Activated T-cell treated with anti-CD3 and anti-CD28 coated beads, Interleukin-2, amount 50 U/mL, for 72 hours (primary cell): ENCODE results near the gene DNAJC1. TPM values are rescaled to one million over a fixed set of nuclear protein-coding genes. Genes with fewer than 3 reads are reported as not detected.
A peak's percentile ranks its signal among the peaks of the same experiment; 100 is the strongest.

Experiments
- ATAC-seq, 2 donors: fragments of 150-1000 bp; cut with Tn5 transposase; replicated peaks in 1 of 2; 2 replicates each; pipeline ENCODE4 v1.10.0; 2021; ENCODE audit warnings: moderate library complexity in 2 of 2, mild to moderate bottlenecking in 1 of 2
- DNase-seq, 2 donors: peaks; one replicate each; pipeline ENCODE4 v3.0.0; 2021 to 2022; ENCODE audit warnings: mixed read lengths in 1 of 2
- H3K27ac Mint-ChIP-seq: one replicate; pipeline ENCODE4 v1.8.0; 2022; ENCODE audit warnings: mild to moderate bottlenecking, moderate library complexity, mixed read lengths
- H3K27me3 Mint-ChIP-seq: one replicate; pipeline ENCODE4 v1.8.0; 2022; ENCODE audit warnings: low read depth, mixed read lengths
- H3K36me3 Mint-ChIP-seq, 2 donors: one replicate each; pipeline ENCODE4 v1.8.0; 2022; ENCODE audit warnings: mixed read lengths in 2 of 2, mild to moderate bottlenecking in 1 of 2; ENCODE audit not compliant: insufficient read depth in 2 of 2
- H3K4me1 Mint-ChIP-seq: one replicate; pipeline ENCODE4 v1.8.0; 2022; ENCODE audit warnings: low read depth, mixed read lengths
- H3K4me3 Mint-ChIP-seq, 2 donors: one replicate each; pipeline ENCODE4 v1.8.0; 2022; ENCODE audit warnings: mild to moderate bottlenecking in 2 of 2, mixed read lengths in 2 of 2, moderate library complexity in 2 of 2
- H3K9me3 Mint-ChIP-seq, 2 donors: one replicate each; pipeline ENCODE4 v1.8.0; 2022; ENCODE audit warnings: mixed read lengths in 2 of 2
- total RNA-seq, 2 donors: library from RNA; stranded (reverse); gene quantifications; one replicate each; pipeline ENCODE4 v1.2.3, GENCODE V29; 2022

The DNAJC1 gene
- total RNA-seq, 2 donors from 2014 or later: 40.6 to 42.4 TPM

DNA sequence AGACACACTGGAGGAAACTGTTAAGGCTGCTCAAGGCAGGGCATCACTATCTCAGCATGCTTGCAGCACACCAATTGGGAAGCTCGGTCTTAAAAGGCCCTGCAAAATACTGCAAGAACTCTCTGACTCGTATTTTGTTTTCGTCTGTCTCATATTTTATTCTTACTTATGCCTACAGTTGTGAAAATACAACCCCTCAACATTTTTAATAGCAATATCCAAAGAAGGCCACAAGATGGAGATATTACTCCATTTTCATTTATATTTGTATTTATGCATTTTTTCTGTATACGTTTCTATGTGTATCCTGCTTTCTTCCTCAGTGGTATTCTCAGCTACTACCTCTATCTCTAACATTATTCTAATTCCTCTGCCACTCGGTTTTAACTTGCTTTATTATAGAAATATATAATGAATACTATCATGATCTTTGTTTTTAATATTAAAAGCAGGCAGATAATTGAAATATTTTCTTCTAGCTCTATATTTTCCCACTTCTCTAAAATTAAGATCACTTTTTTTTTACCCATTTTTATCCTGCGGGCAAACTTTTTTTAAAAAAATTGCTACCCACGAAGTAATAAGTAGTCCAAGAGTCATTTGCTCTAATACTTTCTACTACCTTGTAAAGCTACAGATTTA lies 10.0 kb downstream of the DNAJC1 start:
- no peaks in the 10 kb centered on the region for H3K36me3 Mint-ChIP-seq
- peaks cover 20% of the 10 kb centered on the region for H3K4me1 Mint-ChIP-seq
- no peak overlapping the region for H3K27ac Mint-ChIP-seq
- no peaks in the 10 kb centered on the region for H3K27me3 Mint-ChIP-seq
- H3K9me3 Mint-ChIP-seq: no peaks in the 10 kb centered on the region
- ATAC-seq (no peak), DNase-seq (no peak)
- H3K4me3 Mint-ChIP-seq: no peak overlapping the region

DNA sequence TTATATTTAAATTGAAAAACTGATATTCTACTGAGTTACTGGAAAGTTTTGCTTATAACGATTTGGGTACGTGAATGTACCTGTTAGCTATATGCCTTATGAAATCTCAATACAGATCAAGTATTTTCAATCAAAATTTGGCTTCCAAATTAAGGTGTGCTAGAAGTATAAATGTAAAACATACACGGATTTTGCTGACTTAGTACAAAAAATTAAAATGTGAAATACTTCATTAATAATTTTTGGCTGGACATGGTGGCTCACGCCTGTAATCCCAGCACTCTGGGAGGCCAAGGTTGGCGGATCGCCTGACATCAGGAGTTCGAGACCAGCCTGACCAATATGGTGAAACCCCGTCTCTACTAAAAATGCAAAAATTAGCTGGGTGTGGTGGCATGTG lies 11.7 kb downstream of the DNAJC1 start:
- ATAC-seq: no peak
- Mint-ChIP-seq H3K27me3 (no peaks in the 10 kb centered on the region), H3K36me3 (no peaks in the 10 kb centered on the region), H3K9me3 (no peaks in the 10 kb centered on the region), H3K4me3 (no peak overlapping the region), H3K4me1 (peaks cover 17% of the 10 kb centered on the region), H3K27ac (no peak overlapping the region)
- DNase-seq: no peak

DNA sequence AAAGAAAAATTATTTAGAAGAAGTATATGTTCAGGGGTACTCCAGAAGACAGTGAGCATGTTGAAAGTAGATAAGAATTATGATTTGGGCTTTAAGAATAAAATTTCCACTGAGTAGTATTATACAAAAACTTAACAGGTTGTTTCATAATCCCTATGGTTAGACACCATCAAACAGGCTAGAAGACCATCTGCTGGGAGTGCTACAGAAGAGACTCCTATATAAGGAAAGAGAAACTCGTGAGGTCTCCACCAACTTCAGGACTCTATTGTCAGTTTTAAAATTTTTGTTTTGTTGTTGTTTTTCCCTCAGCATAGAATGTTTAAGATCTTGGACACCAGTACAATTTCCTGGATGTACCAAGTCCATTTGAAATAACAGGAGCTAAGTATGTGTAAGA lies 13.1 kb downstream of the DNAJC1 start:
- no peak overlapping the region for H3K27ac Mint-ChIP-seq
- DNase-seq (no peak), ATAC-seq (no peak)
- peaks cover 0 to 2% of the 10 kb centered on the region in 2 donors for H3K9me3 Mint-ChIP-seq
- H3K36me3 Mint-ChIP-seq: peaks cover 0 to 2% of the 10 kb centered on the region in 2 donors
- H3K27me3 Mint-ChIP-seq: no peaks in the 10 kb centered on the region
- H3K4me1 Mint-ChIP-seq: peaks cover 5% of the 10 kb centered on the region
- H3K4me3 Mint-ChIP-seq: no peak overlapping the region

DNA sequence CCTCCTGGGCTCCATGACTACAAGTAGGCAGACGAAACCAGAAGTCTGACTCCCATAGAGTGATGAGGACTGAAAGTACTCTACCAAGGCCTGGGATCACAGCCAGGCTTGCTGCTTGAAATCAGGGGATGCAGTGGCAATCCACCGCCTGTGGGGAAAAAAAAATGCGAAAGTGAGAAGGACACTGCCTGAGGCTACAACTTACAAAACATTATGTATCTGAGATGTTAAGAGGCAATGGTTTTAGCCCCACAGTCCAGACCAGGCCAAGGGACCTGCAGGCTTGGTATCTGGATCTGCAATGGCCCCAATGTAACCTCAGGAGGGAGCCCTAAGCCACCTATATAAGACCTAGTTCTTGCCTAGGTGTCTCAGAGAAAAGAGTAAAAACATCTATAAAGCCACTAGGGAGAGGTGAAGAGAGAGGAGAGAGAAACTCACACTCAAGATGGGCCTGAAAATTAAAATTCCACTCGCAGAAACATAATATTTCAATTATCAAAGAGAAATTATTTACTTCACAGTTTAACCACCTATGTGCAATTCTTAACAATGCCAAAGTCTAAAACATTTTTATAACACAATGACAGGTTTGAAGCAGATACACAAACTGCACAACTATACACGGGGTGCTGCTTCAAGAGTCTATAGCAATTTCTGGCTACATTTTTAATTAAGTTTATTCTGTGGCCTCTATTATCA lies 13.9 kb downstream of the DNAJC1 start:
- Mint-ChIP-seq H3K36me3 (peaks cover 0 to 2% of the 10 kb centered on the region in 2 donors), H3K27me3 (no peaks in the 10 kb centered on the region), H3K9me3 (peaks cover 0 to 2% of the 10 kb centered on the region in 2 donors), H3K4me3 (no peak overlapping the region), H3K4me1 (no peaks in the 10 kb centered on the region), H3K27ac (no peak overlapping the region)
- DNase-seq (peak; percentile 34 to 36), ATAC-seq (peak; percentile 82)

DNA sequence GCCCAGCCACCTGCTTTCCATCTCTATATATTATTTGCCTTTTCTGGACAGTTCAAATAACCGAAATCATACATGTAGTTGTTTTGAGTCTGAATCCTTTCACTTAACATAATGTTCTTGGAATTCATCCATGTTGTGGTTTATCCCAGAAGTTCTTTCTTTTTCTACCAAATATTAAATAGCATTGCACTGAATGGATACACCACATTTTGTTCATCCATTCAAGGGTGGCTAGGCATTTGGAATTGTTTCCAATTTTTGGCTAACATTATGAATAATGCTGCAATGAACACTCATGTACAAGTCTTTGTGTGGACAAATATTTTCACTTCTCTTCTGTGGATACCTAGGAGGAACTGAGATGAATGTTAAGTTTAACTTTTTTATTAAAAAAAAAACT lies 18.0 kb downstream of the DNAJC1 start:
- no peak for ATAC-seq
- Mint-ChIP-seq H3K36me3 (peaks cover 0 to 4% of the 10 kb centered on the region in 2 donors), H3K27ac (no peak overlapping the region), H3K4me1 (no peaks in the 10 kb centered on the region), H3K27me3 (no peaks in the 10 kb centered on the region), H3K9me3 (peaks cover 0 to 2% of the 10 kb centered on the region in 2 donors), H3K4me3 (no peak overlapping the region)
- no peak for DNase-seq

DNA sequence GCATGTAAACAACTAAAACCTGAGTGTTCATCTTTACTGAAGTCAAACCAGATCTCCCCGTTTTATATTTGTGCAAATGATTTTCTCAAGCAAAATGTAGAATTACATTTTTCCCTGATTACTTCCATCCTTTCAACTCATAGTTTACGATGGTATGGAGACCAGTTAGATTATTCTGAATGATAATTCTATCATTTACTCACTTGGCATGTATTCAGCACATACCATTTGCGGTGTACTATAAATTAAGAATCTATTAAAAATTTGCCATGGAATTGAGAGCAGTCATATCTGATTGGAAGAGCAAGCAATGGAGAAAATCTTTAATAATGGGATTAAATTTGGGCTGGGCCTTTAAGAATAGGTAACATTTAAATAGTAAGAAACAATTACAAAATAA lies 22.4 kb downstream of the DNAJC1 start:
- Mint-ChIP-seq H3K27ac (peak overlapping the region; percentile 42), H3K27me3 (no peaks in the 10 kb centered on the region), H3K4me3 (no peak overlapping the region), H3K36me3 (peaks cover 0 to 3% of the 10 kb centered on the region in 2 donors), H3K9me3 (no peaks in the 10 kb centered on the region), H3K4me1 (no peaks in the 10 kb centered on the region)
- ATAC-seq (no peak), DNase-seq (no peak)

DNA sequence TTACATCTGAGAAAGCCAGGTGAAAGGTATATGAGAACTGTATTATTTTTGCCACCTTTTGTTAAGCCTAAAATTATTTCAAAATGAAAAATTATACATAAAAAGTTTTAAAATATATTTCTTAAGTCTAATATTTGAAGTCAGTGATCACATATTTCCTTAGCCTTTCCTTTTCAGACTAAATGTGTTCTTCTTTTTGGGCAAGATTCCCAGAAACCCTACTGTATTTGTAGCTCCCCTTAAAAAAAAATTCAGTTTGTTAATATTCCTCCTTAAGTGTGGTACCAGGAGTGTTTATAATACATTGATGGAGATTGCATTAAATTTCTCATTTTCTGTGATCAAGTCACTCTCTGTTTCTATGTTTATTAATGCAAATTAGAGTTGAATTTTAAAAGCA lies 22.8 kb downstream of the DNAJC1 start:
- no peak overlapping the region for H3K4me3 Mint-ChIP-seq
- H3K27ac Mint-ChIP-seq: no peak overlapping the region
- H3K27me3 Mint-ChIP-seq: no peaks in the 10 kb centered on the region
- DNase-seq: no peak
- H3K9me3 Mint-ChIP-seq: no peaks in the 10 kb centered on the region
- H3K4me1 Mint-ChIP-seq: no peaks in the 10 kb centered on the region
- peaks cover 0 to 3% of the 10 kb centered on the region in 2 donors for H3K36me3 Mint-ChIP-seq
- no peak for ATAC-seq

DNA sequence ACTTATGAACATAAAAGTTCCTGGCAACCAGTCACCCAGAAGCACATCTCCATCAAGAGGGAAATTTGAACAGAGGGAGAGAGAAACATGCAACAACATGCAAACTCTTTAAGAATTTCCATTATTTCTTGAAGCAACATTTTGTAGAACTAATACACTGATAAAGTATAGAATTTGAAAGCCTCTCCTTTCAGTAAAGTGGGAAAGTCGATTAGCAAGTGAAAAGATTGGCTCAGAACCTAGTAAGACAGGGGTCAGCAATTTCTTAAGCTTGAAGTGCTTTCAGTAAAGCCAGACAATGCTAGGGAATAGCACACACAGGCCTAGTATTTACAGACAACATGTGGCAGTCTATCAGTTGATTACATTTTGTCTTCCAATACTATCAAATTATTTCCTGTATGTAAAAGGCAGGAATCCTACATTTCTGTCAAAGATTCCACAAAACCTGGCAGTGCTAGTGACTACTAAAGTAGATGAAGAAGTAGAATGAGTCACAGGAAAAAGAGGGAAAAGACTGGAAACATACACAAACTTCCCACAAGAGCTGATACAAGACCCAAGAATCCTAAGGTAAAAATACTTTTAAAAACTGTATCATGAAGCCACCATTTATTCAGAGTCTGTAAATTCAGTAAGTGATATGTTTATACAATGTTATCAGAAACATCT lies 25.2 kb downstream of the DNAJC1 start:
- no peaks in the 10 kb centered on the region for H3K27me3 Mint-ChIP-seq
- H3K36me3 Mint-ChIP-seq: peaks cover 0 to 3% of the 10 kb centered on the region in 2 donors
- H3K4me3 Mint-ChIP-seq: no peak overlapping the region
- H3K4me1 Mint-ChIP-seq: peaks cover 2% of the 10 kb centered on the region
- no peaks in the 10 kb centered on the region for H3K9me3 Mint-ChIP-seq
- ATAC-seq (no peak), DNase-seq (no peak)
- no peak overlapping the region for H3K27ac Mint-ChIP-seq

DNA sequence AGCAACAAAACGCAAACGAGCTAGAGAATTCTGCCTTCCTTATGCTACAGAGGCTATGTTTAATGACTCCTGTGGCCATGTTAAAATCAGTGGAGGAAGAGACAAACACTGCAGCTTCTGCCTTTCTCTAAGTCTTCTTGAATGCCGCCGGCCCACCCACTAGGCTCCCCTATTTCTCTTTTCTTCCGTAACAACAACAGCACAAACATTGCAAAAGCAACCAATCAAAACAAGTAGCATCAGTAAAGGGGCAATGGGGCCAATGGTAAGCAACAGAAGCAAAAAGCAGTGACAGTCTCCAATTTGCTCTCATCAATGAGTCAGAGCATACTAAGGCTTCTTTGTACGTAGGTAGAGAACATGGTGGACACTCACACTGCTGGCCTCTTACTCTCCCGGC lies 26.8 kb downstream of the DNAJC1 start:
- DNase-seq: no peak

DNA sequence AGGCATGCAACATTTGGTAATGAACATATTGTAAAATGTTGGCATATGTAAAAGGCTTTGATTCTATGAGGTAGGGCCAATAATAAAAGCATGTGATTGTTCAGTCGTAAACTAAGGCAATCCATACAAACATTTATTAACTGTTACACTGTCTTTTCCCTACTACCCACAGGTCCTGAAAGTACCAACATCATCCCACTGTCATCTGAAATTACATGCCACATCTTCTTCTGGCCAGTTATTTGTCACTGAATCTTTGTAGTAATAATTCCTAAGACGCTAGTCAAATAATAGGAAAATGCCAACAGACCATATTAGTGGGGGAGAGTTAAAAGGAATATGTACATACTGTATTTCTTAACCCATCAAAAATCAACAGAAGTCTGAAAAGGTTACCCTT lies 27.2 kb downstream of the DNAJC1 start:
- Mint-ChIP-seq H3K4me1 (peaks cover 10% of the 10 kb centered on the region), H3K4me3 (no peak overlapping the region), H3K27ac (no peak overlapping the region), H3K36me3 (no peaks in the 10 kb centered on the region), H3K9me3 (no peaks in the 10 kb centered on the region), H3K27me3 (no peaks in the 10 kb centered on the region)
- no peak for DNase-seq
- ATAC-seq: no peak

More for the DNA sequence above, 26.8 kb downstream of the DNAJC1 start:
- Mint-ChIP-seq H3K27ac (no peak overlapping the region), H3K9me3 (no peaks in the 10 kb centered on the region), H3K4me3 (no peak overlapping the region), H3K27me3 (no peaks in the 10 kb centered on the region), H3K36me3 (no peaks in the 10 kb centered on the region), H3K4me1 (peaks cover 10% of the 10 kb centered on the region)
- no peak for ATAC-seq

DNA sequence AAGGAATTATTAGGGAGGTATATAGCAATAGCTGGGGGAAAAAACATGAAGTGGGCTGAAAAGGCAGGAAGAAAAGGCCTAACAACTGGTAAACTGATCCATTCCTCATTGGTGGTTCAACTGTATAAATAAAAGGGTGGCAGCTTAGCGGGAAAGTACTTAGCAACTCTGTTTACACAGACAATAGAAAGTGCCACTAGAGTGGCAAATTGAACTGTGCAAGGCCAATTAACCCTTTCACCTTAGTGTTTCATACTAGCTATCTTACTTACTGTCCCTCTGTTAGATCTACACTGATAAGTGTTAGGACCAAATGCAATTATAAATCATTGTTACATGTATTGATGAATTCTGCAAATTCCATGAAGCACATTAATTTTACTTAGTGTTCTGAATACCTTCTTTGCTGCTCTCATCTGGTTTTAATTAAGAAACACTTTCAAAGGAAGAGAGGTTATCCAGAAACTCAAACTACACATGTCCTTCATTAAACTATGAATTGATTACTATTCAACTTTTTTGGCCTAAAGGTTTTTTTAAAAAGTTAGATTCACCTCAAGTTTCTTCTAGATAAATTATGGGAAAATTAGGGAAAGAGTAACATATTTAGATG lies 28.0 kb downstream of the DNAJC1 start:
- H3K9me3 Mint-ChIP-seq: no peaks in the 10 kb centered on the region
- no peak for ATAC-seq
- no peak for DNase-seq
- peaks cover 10% of the 10 kb centered on the region for H3K4me1 Mint-ChIP-seq
- H3K36me3 Mint-ChIP-seq: no peaks in the 10 kb centered on the region
- no peak overlapping the region for H3K4me3 Mint-ChIP-seq
- H3K27me3 Mint-ChIP-seq: no peaks in the 10 kb centered on the region
- no peak overlapping the region for H3K27ac Mint-ChIP-seq

DNA sequence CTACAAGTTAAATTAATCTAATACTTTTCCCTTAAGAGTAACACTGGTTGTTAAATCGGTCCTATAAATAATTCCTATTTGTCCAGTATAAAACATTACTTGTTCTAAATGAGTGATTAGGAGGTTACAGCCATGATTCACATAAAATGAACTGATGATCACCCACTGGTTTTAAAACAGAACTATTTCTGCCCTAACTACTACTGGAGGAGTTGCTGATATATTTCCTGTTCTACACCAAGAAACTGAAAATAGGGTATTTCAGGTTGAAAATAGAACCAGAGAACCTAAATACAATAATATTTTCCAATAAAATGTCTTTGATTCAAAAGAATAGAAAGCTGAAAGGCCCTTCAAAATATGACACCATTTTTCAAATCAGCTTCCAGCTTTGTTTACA lies 30.9 kb downstream of the DNAJC1 start:
- Mint-ChIP-seq H3K9me3 (no peaks in the 10 kb centered on the region), H3K27me3 (no peaks in the 10 kb centered on the region), H3K27ac (no peak overlapping the region), H3K4me1 (peaks cover 10% of the 10 kb centered on the region), H3K36me3 (no peaks in the 10 kb centered on the region), H3K4me3 (no peak overlapping the region)
- DNase-seq (no peak), ATAC-seq (no peak)
